ENCODE data around the gene CDKN1C.
A peak's percentile ranks its signal among the peaks of the same experiment; 100 is the strongest.
"Not testable (repeated sequence)": the region's sequence is repeated elsewhere in the genome, so short reads cannot be mapped to it uniquely, and the experiment has no call there.

The CDKN1C gene

DNA sequence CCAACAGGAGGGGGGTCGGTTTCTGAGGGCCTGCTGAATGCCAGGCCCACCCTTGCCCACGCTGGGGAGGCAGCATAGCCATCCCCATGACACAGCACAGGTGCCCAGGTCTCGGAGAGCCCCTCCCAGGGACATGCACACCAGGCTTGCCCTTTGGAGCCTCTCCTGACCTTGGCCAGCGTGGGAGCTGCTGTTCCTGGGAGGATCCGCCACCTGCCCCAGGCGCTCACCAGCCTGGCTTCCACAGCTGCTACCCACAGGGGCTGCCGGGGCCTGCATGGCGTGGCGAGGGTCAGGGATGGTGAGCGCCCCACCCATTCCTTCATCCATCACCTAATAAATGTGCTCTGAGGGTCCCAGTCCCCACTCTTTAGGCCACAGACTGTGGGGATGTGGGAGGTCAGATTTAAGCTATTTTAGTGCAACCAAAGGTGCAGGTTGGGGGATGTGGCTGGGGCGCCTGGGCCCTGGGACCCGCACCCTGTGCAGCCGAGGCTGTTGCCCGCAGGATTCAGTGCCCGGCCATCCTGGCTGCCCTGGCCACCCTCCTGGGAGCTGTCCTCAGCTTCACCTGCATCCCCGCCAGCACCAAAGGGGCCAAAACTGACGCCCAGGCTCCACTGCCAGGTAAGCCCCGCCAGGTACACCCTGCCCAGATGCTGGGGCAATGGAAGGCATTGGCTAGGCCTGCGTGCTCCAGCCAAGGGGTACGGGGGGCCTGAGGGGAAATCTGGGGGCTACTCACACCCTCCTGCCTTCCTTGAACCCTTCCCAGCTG lies 30.7 kb upstream of the CDKN1C start:
- Mint-ChIP-seq H3K9me3 (no peaks in the 10 kb centered on the region), H3K4me3 (no peak overlapping the region), H3K4me1 (peaks cover 10% of the 10 kb centered on the region), H3K36me3 (no peaks in the 10 kb centered on the region), H3K27ac (no peak overlapping the region), H3K27me3 (no peaks in the 10 kb centered on the region)

DNA sequence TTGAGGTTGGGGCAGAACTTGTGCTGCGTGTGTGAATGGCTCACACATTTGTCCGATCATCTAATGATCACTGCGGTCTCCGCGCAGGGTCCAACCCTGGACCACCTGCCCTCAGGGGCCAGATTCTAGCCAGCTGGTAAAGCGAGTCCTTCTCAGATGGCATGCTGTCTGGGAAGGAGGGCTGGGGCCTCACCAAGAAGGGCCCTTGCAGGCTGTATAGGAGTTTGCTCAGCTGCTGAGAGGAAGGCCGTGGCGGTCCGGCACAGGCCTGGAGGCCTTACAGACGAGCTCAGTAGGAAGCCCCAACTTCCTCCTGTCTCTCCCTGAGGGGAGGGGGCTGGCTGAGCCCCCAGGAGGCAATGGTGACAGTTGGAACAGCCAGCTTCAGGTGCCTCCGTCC lies 29.9 kb upstream of the CDKN1C start:
- Mint-ChIP-seq H3K9me3 (no peaks in the 10 kb centered on the region), H3K36me3 (no peaks in the 10 kb centered on the region), H3K4me3 (no peak overlapping the region), H3K4me1 (peaks cover 10% of the 10 kb centered on the region), H3K27me3 (no peaks in the 10 kb centered on the region), H3K27ac (no peak overlapping the region)

DNA sequence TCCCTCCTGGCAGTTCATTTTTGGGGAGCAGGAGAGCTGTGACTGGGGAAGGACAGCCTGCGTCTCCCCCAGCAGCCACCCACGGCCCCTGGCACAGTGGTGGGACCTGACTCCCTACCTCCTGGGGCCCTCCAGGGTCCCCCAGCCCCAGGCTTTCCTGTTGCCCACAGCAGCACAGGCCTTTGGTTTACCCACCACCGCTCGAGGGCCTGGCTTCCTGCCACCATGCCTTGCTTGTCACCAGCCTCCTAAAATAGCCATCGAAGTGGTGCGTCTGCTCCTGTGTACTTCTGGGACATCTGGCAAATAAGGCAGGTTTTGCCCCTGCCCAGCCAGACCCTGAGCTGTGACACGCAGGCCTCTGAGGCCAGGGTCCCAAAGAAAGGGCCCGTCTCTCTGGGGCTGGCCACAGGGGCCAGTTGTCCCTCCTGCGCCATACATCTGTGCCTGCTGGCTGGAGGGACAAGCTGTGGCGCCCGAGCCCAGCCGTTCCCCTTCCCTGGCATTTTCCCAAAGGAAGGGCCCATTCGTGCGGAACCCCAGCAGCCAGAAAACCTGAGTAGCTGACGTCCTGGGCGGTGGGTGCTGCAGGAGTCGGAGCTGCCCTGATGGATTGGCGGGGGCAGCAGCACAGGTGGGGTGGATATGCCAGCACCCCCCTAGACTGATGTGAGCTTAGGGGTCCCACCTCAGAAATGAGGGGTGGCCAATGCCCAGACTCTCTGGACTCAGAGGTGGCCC lies 29.1 kb upstream of the CDKN1C start:
- no peaks in the 10 kb centered on the region for H3K27me3 Mint-ChIP-seq
- no peaks in the 10 kb centered on the region for H3K36me3 Mint-ChIP-seq
- H3K9me3 Mint-ChIP-seq: no peaks in the 10 kb centered on the region
- H3K4me1 Mint-ChIP-seq: peaks cover 10% of the 10 kb centered on the region
- no peak overlapping the region for H3K4me3 Mint-ChIP-seq
- H3K27ac Mint-ChIP-seq: no peak overlapping the region

DNA sequence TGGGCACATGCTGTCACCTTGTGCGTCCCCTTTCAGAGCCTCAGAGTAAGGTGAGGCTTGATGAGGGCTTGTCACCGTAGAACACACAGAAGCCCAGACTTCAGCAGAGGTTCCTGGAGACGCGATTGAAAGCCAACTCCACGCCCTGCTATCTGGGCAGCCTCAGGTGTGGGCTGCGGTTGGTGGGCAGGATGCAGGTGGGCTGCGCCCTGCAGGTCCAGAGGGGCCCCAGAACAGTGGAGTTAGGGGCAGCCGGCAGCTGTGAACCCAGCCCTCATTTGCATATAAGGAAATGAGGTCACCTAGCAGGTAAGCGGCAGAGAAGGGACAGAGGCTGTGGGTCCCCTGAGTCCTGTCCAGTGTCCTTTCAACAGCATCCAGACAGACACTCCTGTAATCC lies 28.2 kb upstream of the CDKN1C start:
- Mint-ChIP-seq H3K4me3 (no peak overlapping the region), H3K36me3 (no peaks in the 10 kb centered on the region), H3K27ac (no peak overlapping the region), H3K4me1 (peaks cover 10% of the 10 kb centered on the region), H3K9me3 (no peaks in the 10 kb centered on the region), H3K27me3 (no peaks in the 10 kb centered on the region)

DNA sequence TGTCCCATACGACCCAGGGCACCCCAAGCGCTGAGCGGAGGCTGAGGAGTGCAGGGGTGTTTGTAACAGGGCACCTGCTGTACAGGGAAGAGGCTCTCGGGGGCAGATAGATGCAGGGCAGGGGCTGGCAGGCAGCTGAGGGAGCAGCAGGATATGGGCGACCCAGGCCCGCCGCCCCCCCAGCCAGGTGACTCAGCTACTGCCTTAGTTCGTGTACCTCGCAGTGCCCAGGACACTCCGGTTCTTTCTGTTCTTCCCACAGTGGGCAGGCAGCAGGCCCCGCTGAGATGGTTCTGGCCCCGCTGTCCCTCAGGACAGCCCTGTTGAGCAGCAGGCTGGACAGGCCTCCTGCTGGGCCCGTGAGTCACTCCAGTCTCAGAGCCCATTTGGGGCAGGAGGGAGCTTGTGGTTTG lies 27.4 kb upstream of the CDKN1C start:
- no peaks in the 10 kb centered on the region for H3K27me3 Mint-ChIP-seq
- peak overlapping the region; percentile 62 for H3K27ac Mint-ChIP-seq
- H3K36me3 Mint-ChIP-seq: no peaks in the 10 kb centered on the region
- H3K9me3 Mint-ChIP-seq: no peaks in the 10 kb centered on the region
- H3K4me3 Mint-ChIP-seq: no peak overlapping the region
- H3K4me1 Mint-ChIP-seq: peaks cover 10% of the 10 kb centered on the region

DNA sequence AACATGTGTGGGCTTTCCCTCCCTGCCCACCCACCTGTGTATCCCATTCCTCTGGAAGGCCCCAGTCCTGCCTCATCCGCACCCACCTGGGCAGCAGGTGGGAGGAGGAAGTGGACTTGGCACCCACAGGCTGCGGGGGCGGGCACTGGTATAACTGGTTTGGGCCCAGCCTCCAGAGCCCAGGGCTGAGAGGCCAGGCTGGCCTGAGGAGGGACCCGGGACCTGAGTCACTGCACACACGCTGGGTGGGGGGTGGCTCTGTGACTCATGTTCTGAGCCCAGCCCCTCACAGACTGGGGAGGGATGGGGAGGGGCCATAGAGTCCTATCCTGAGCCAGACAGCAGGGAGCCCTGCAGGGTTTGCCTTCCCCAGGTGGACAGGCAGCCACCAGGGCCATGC lies 26.9 kb upstream of the CDKN1C start:
- Mint-ChIP-seq H3K27me3 (no peaks in the 10 kb centered on the region), H3K4me1 (peaks cover 10% of the 10 kb centered on the region), H3K9me3 (no peaks in the 10 kb centered on the region), H3K27ac (no peak overlapping the region), H3K36me3 (no peaks in the 10 kb centered on the region), H3K4me3 (no peak overlapping the region)

DNA sequence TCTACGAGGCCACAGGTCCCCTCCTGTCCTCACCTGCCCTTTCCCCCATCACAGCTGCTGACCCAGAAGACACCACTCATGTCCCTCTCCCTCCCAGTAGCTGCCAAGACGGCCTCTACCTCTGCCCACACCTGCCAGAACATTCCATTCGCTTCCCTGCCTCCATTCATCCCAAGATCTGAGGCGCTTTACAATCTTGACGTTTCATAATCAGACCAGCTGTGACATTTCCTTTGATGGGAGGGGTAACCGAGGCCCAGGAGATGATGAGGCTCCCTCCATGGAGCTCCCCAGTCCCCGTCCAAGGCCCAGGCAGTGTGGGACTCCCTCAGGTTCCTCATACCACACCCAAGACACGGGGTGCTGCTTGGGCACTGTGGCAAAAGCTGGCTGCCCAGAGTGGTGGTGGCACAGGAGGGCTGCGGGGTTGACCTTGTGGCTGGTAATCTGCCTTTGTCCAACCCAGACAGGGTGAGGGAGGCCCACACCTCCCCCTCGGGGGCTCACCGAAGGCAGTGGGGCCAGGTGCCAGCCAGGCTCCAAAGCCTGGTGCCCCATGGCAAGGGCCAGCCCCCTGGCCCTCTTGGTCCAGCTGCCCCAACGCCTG lies 26.3 kb upstream of the CDKN1C start:
- no peak overlapping the region for H3K4me3 Mint-ChIP-seq
- no peaks in the 10 kb centered on the region for H3K36me3 Mint-ChIP-seq
- peaks cover 10% of the 10 kb centered on the region for H3K4me1 Mint-ChIP-seq
- no peaks in the 10 kb centered on the region for H3K27me3 Mint-ChIP-seq
- H3K9me3 Mint-ChIP-seq: no peaks in the 10 kb centered on the region
- no peak overlapping the region for H3K27ac Mint-ChIP-seq

DNA sequence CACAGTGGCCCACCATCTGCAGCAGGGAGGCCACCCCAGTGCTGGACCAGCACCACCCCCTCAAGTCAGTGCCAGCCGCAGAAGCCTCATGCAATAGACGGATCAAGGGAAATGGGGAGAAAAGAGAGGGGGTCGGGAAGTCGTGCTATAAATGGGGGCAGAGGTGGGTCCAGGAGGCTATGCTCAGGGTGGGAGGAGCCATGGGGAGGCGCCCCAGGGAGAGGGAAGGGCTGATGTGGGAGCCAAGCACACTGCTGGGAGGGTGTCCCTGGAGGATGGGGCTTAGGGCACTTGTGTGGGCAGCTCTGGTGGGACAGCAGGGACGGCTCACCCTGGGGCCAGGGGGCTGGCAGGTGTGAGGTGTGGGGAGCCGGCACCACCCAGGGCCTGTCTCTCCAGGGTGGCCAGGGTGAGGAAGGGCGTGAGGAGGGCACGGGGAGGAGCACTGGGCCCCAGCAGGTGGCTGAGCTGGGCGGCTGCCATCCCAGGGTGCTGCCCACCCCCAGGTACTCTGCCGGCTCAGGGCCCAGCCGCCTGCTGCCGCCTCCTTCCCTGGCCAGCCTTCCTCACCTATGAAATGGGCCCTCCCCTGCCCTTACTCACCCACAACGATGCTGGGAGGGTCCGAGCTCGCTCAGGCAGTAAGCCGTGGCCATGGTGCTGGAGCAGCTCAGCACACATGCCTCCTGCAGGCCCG lies 25.7 kb upstream of the CDKN1C start:
- Mint-ChIP-seq H3K4me1 (peaks cover 10% of the 10 kb centered on the region), H3K4me3 (no peak overlapping the region), H3K27me3 (no peaks in the 10 kb centered on the region), H3K36me3 (no peaks in the 10 kb centered on the region), H3K27ac (no peak overlapping the region), H3K9me3 (no peaks in the 10 kb centered on the region)

DNA sequence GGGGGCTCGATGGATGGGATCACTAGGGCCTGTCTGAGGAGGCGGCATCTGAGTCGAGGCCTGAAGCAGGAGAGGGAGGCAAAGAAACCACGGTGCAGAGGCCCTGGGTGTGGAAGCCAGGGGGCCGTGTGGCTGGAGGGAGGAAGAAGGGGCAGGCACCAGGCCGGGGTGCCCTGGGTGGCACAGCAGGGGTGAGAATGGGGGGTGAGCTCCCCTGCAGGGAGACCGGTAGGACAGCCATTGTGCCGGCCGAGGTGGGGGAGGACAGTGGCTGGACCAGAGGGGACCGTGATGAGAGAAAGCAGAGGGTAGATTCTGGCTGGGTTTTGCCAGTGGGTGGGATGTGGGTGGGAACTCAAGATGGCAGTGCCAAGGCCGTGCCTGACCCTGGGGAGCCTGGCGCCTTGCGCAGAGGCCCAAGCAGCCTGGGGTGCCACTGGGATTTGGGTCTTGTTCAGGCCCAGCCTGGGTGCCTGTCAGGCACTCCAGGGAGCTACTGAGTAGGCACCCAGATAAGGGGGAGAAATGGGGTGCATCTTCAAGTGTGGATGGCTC lies 24.9 kb upstream of the CDKN1C start:
- H3K36me3 Mint-ChIP-seq: peaks cover 5% of the 10 kb centered on the region
- no peak overlapping the region for H3K4me3 Mint-ChIP-seq
- H3K27ac Mint-ChIP-seq: peak overlapping the region; percentile 24
- H3K27me3 Mint-ChIP-seq: no peaks in the 10 kb centered on the region
- peaks cover 10% of the 10 kb centered on the region for H3K4me1 Mint-ChIP-seq
- H3K9me3 Mint-ChIP-seq: no peaks in the 10 kb centered on the region

DNA sequence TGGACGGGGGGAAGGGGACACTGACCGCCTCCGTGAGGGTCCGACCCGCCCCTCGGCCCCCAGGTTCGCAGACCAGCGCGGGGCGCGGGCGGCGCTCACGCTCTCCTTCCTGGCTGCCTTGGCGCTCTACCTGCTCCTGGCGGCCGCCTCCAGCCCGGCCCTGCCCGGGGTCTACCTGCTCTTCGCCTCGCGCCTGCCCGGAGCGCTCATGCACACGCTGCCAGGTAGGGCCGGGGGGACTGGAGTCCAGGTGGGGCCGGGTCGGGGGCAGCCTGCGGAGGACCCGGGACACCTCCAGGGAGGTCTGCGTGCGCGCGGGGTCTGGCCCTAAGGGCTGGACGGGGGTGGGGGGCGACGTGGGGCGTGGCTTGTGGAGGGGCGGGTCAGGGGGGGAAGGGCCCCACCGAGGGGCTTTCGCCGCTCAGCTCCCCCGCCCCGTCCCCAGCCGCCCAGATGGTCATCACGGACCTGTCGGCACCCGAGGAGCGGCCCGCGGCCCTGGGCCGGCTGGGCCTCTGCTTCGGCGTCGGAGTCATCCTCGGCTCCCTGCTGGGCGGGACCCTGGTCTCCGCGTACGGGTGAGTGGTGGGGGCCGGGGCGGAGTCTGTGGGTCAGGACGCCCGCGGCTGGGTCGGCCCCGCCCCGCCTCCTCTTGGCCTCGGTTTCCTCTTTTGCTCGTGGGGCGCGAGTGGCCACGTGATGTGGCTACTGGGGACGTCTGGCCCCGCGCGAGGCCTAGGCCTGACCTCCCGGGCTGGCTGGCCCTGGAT lies 23.7 kb upstream of the CDKN1C start:
- Mint-ChIP-seq H3K4me3 (no peak overlapping the region), H3K36me3 (peaks cover 12% of the 10 kb centered on the region), H3K27me3 (no peaks in the 10 kb centered on the region), H3K9me3 (no peaks in the 10 kb centered on the region), H3K4me1 (peaks cover 15% of the 10 kb centered on the region), H3K27ac (no peak overlapping the region)

DNA sequence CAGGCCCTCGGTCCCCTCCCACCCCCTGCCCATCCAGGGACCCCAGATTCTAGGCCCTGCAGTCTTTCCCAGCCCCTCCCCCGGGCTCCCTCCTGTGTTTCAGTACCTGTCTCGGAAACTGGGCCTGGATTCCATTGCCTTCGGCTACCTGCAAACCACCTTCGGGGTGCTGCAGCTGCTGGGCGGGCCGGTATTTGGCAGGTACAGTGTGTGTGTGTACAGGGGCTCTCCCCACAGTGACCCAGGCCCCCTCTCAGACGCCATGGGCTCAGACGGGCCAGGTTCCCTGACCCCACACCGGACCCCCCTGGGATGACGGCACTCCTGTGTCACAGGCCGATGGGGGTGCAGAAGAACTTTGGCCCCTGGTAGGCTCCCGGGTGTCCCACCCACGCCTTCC lies 22.6 kb upstream of the CDKN1C start:
- Mint-ChIP-seq H3K9me3 (no peaks in the 10 kb centered on the region), H3K27me3 (no peaks in the 10 kb centered on the region), H3K4me1 (peaks cover 14% of the 10 kb centered on the region), H3K27ac (no peak overlapping the region), H3K36me3 (peaks cover 12% of the 10 kb centered on the region), H3K4me3 (no peak overlapping the region)

DNA sequence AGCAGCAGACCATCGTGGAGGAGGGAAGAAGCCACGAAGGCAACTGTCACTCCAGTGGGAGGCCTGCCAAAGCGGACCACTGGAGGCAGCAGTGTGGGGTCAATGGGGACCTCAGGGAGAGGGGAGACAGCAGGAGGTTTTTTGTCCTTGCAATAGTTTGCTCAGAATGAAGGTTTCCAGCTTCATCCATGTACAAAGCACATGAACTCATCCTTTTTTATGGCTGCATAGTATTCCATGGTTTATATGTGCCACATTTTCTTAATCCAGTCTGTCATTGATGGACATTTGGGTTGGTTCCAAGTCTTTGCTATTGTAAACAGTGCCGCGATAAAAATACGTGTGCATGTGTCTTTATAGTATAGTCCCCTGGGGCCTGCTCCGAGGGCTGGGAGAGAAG lies 19.7 kb upstream of the CDKN1C start:
- Mint-ChIP-seq H3K27ac (peak overlapping the region; percentile 5), H3K36me3 (peaks cover 12% of the 10 kb centered on the region), H3K4me1 (peaks cover 18% of the 10 kb centered on the region)
- not testable (repeated sequence) for H3K27me3 Mint-ChIP-seq, H3K4me3 Mint-ChIP-seq, H3K9me3 Mint-ChIP-seq

DNA sequence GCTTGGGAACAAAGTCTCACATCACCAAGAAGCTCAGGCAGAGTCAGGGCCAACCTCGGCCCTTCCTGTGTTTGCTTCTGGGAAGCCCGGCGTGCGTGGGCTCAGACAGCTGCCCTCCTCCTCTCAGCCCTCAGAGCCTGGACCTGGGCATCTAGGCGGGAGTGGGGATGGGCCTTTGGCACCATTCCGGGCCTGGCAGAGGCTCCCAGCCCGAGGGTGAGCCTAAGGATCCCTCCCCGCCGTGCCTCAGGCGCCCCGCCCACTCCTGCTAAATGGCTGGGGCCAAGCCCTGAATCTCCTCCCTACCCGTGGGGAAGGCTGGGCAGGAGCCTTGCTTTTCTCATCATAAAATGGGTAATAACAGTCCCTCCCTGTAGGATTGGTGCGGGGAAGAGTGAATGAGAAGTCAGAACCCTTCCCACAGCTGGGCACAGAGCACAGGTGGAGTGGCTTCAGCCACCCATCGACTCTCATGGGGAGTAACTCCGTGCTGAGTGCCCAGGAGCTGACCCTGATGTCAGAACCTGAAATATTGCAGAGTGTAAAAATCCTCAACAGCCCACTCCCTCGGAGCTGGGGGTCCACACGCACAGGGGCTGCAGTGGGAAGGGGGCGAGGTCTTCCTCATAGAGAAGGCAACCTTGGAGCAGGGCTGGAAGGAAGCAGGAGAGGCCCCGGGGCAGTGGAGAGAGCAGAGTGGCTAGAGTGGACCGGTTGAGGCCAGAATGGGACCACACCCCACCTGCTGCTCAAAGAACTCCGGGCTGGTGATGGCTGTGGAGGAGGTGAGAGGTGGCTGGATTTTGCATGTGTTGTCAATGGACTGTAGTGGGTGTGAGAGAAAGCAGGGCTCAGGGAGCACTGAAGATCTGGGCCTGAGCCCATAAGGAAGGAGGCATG lies 18.8 kb upstream of the CDKN1C start:
- no peaks in the 10 kb centered on the region for H3K9me3 Mint-ChIP-seq
- H3K4me1 Mint-ChIP-seq: peaks cover 26% of the 10 kb centered on the region
- no peak overlapping the region for H3K27ac Mint-ChIP-seq
- H3K27me3 Mint-ChIP-seq: no peaks in the 10 kb centered on the region
- H3K36me3 Mint-ChIP-seq: peaks cover 12% of the 10 kb centered on the region
- no peak overlapping the region for H3K4me3 Mint-ChIP-seq

DNA sequence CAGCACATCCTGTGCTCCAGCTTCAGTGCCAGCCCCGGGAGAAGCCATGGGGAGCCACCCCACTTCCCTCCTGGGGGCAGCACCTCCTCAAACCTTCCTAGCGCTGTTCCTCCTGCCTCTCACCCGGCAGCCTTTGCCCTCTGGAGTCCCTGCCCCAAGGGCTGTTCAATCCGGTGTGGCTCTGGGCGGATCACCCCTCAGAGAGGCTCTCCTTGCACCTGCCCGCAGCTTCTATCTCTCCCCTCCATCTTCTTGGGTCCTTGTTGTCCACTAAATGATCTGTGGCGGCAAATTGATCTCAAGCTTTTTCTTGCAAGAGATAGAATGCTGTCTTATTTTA lies 18.1 kb upstream of the CDKN1C start:
- Mint-ChIP-seq H3K36me3 (peaks cover 12% of the 10 kb centered on the region), H3K4me3 (peak overlapping the region; percentile 82), H3K27me3 (no peaks in the 10 kb centered on the region), H3K9me3 (no peaks in the 10 kb centered on the region), H3K27ac (no peak overlapping the region), H3K4me1 (peaks cover 34% of the 10 kb centered on the region)

All from activated naive CD4-positive, alpha-beta T cell treated with anti-CD3 and anti-CD28 coated beads, Interleukin-2, amount 50 U/mL, for 24 hours (primary cell).